Measurements from ENCODE around the gene DPYSL5. TPM values are rescaled to one million over a fixed set of nuclear protein-coding genes. Genes with fewer than 3 reads are reported as not detected.
A peak's percentile ranks its signal among the peaks of the same experiment; 100 is the strongest.

DPYSL5 gene
- total and polyA plus RNA-seq, 2 of the 13 experiments (the other 11 are each of a cell fraction or from before 2014, with no cell fraction given), result 0.15 TPM; not detected in 1

GRCh38 chr2:26970244-26970927 is 122.5 kb downstream of the DPYSL5 start, which contains the start of gene MAPRE3 (continued):
- TF ChIP-seq ZNF362 (CRISPR knock-in tag; IDR thresholded peaks at IDR 0.05; ENCODE audit: borderline replicate concordance) (no peak), PREB (CRISPR knock-in tag; IDR thresholded peaks at IDR 0.05) (no peak), HBP1 (CRISPR knock-in tag; IDR thresholded peaks at IDR 0.05; ENCODE audit: low read depth) (no peak), ZNF282 (IDR thresholded peaks at IDR 0.05; ENCODE audit: partially characterized antibody) (no peak), ZNF780A (CRISPR knock-in tag; IDR thresholded peaks at IDR 0.05) (no peak), BCL3 (CRISPR knock-in tag; IDR thresholded peaks at IDR 0.05) (no peak), ZNF510 (CRISPR knock-in tag; IDR thresholded peaks at IDR 0.05; ENCODE audit: low read depth) (no peak), ZNF276 (CRISPR knock-in tag; IDR thresholded peaks at IDR 0.05; ENCODE audit: low read depth) (no peak), ZNF704 (CRISPR knock-in tag; IDR thresholded peaks at IDR 0.05; ENCODE audit: borderline replicate concordance) (no peak), KDM3A (CRISPR knock-in tag; IDR thresholded peaks at IDR 0.05; ENCODE audit: low read depth) (no peak), NFYC (CRISPR knock-in tag; IDR thresholded peaks at IDR 0.05) (no peak), SMARCE1 (IDR thresholded peaks at IDR 0.05; ENCODE audit: borderline replicate concordance) (no peak), ZSCAN9 (CRISPR knock-in tag; IDR thresholded peaks at IDR 0.05; ENCODE audit: borderline replicate concordance) (no peak), CBFB (CRISPR knock-in tag; IDR thresholded peaks at IDR 0.05) (0 out of 2 replicates have a peak, but pooled peaks have one; percentile 36), PATZ1 (CRISPR knock-in tag; IDR thresholded peaks at IDR 0.05) (peak; percentile 79), SRY (CRISPR knock-in tag; IDR thresholded peaks at IDR 0.05) (0 out of 2 replicates have a peak, but pooled peaks have one; percentile 33), PITX1 (CRISPR knock-in tag; IDR thresholded peaks at IDR 0.05) (peak; percentile 63), ATF7-NPFF (CRISPR knock-in tag; IDR thresholded peaks at IDR 0.05; ENCODE audit: low read depth) (peak; percentile 50; the same call in 1 of the 2 replicates)

Measured in HepG2 (cell line).